Measurements from ENCODE around the gene NFATC2.

Gene NFATC2

DNA sequence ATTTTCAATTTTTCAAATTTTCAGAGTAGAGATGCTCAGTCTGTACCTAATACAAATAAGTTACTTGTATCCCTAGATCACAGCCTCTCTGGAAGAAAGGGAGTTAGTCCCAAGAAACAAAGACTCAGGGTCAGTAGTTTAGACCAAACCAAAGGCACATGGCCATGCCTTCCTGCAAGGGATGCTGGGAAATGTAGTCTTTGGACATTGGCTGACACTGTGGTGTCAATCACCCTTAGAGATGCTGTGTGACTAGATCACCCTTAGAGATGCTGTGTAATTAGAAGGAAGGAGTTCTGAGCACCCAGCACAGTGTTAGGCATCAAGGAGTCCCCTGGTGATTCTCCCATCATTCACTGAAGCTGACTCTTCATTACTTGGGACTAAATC, 202.1 kb downstream of the NFATC2 start:
- Histone ChIP-seq H3K4me3 (ENCODE audit: low read depth in 1 of 2, low read length in 2 of 2) (no peak overlapping the region), H3K9me3 (ENCODE audit: low read length) (no peaks in the 10 kb centered on the region), H3K9ac (ENCODE audit: low read length) (no peak overlapping the region), H3K4me1 (ENCODE audit: insufficient read depth, low read length) (no peaks in the 10 kb centered on the region), H3K27ac (ENCODE audit: low read depth, low read length) (no peak overlapping the region), H3K36me3 (ENCODE audit: insufficient read depth, low read length) (no peaks in the 10 kb centered on the region), H3K27me3 (ENCODE audit: control insufficient read depth in 1 of 2, insufficient read depth in 2 of 2, low read length in 2 of 2) (no peaks in the 10 kb centered on the region)

- Histone ChIP-seq H3K36me3 (ENCODE audit: insufficient read depth, low read length) (no peaks in the 10 kb centered on the region), H3K27me3 (ENCODE audit: control insufficient read depth in 1 of 2, insufficient read depth in 2 of 2, low read length in 2 of 2) (no peaks in the 10 kb centered on the region), H3K4me3 (ENCODE audit: low read depth in 1 of 2, low read length in 2 of 2) (no peak overlapping the region), H3K9me3 (ENCODE audit: low read length) (no peaks in the 10 kb centered on the region), H3K4me1 (ENCODE audit: insufficient read depth, low read length) (no peaks in the 10 kb centered on the region), H3K27ac (ENCODE audit: low read depth, low read length) (no peak overlapping the region), H3K9ac (ENCODE audit: low read length) (no peak overlapping the region)
Observed at GRCh38 chr20:51339721-51340450, 202.6 kb downstream of the NFATC2 start.

- Histone ChIP-seq H3K9ac (ENCODE audit: low read length) (no peak overlapping the region), H3K4me1 (ENCODE audit: insufficient read depth, low read length) (no peaks in the 10 kb centered on the region), H3K27ac (ENCODE audit: low read depth, low read length) (no peak overlapping the region), H3K9me3 (ENCODE audit: low read length) (no peaks in the 10 kb centered on the region), H3K4me3 (ENCODE audit: low read depth in 1 of 2, low read length in 2 of 2) (no peak overlapping the region), H3K27me3 (ENCODE audit: control insufficient read depth in 1 of 2, insufficient read depth in 2 of 2, low read length in 2 of 2) (no peaks in the 10 kb centered on the region), H3K36me3 (ENCODE audit: insufficient read depth, low read length) (no peaks in the 10 kb centered on the region)
Observed at GRCh38 chr20:51338692-51339440, 203.7 kb downstream of the NFATC2 start.

- H3K9ac ChIP-seq (ENCODE audit: low read length), result no peak overlapping the region
- H3K36me3 ChIP-seq (ENCODE audit: insufficient read depth, low read length), result no peaks in the 10 kb centered on the region
- H3K4me3 ChIP-seq (ENCODE audit: low read depth in 1 of 2, low read length in 2 of 2), result no peak overlapping the region
- no peaks in the 10 kb centered on the region for H3K9me3 ChIP-seq (ENCODE audit: low read length)
- no peaks in the 10 kb centered on the region for H3K27me3 ChIP-seq (ENCODE audit: control insufficient read depth in 1 of 2, insufficient read depth in 2 of 2, low read length in 2 of 2)
- H3K4me1 ChIP-seq (ENCODE audit: insufficient read depth, low read length), result no peaks in the 10 kb centered on the region
- H3K27ac ChIP-seq (ENCODE audit: low read depth, low read length), result no peak overlapping the region
Observed at GRCh38 chr20:51337126-51337805, 205.3 kb downstream of the NFATC2 start.

All from muscle layer of colon (tissue), 2 donors.